HFFc6 (cell line): ENCODE data around the gene UBD. TPM values are rescaled to one million over a fixed set of nuclear protein-coding genes. Genes with fewer than 3 reads are reported as not detected.

Source experiments
- DNase-seq: peaks from one replicate; pipeline ENCODE4 v3.0.0-alpha.2; 2018
- H3K27ac Mint-ChIP-seq: 2 replicates; pipeline ENCODE4 v1.8.0; 2020; ENCODE audit warnings: mild to moderate bottlenecking, mixed read lengths
- H3K27me3 Mint-ChIP-seq: 2 replicates; pipeline ENCODE4 v1.8.0; 2021; ENCODE audit warnings: mild to moderate bottlenecking, moderate library complexity, mixed read lengths; ENCODE audit not compliant: insufficient read depth
- H3K36me3 Mint-ChIP-seq: 2 replicates; pipeline ENCODE4 v1.8.0; 2021; ENCODE audit warnings: low read depth, mixed read lengths
- H3K4me1 Mint-ChIP-seq: 2 replicates; pipeline ENCODE4 v1.8.0; 2020; ENCODE audit warnings: low read depth, mixed read lengths
- H3K4me3 Mint-ChIP-seq: 2 replicates; pipeline ENCODE4 v1.8.0; 2020; ENCODE audit warnings: mild to moderate bottlenecking, moderate library complexity, mixed read lengths
- H3K9me3 Mint-ChIP-seq: 2 replicates; pipeline ENCODE4 v1.8.0; 2020; ENCODE audit warnings: mild to moderate bottlenecking, mixed read lengths
- total RNA-seq, 6 experiments: library from RNA; stranded (reverse); fragmentation: NEBNext Ultra II Directional; extraction: Animal tissue kit (Norgen Biotek cat#: 25700); gene quantifications; 2 replicates in 1 of 6; 3 replicates in 5 of 6; pipeline ENCODE4 v1.2.3, GENCODE V29; 2021
- TF ChIP-seq, protein P1 (sequence below): fragments of 200-600 bp; sonication (generic); IDR thresholded peaks from 2 replicates; pipeline ENCODE4 v1.5.0; 2021; ENCODE audit warnings: antibody characterized with exemption, mild to moderate bottlenecking

UBD gene
- total RNA-seq, 6 experiments from 2014 or later: not detected

- Mint-ChIP-seq H3K9me3 (no peaks in the 10 kb centered on the region), H3K27me3 (peaks cover 1% of the 10 kb centered on the region; the same call in 1 of the 2 replicates)
These were observed 2.2 kb upstream of the UBD start for GRCh38 chr6:29561606-29562181.

GRCh38 chr6:29561091-29561490 lies 1.6 kb upstream of the UBD start:
- TF ChIP-seq, protein P1, sequence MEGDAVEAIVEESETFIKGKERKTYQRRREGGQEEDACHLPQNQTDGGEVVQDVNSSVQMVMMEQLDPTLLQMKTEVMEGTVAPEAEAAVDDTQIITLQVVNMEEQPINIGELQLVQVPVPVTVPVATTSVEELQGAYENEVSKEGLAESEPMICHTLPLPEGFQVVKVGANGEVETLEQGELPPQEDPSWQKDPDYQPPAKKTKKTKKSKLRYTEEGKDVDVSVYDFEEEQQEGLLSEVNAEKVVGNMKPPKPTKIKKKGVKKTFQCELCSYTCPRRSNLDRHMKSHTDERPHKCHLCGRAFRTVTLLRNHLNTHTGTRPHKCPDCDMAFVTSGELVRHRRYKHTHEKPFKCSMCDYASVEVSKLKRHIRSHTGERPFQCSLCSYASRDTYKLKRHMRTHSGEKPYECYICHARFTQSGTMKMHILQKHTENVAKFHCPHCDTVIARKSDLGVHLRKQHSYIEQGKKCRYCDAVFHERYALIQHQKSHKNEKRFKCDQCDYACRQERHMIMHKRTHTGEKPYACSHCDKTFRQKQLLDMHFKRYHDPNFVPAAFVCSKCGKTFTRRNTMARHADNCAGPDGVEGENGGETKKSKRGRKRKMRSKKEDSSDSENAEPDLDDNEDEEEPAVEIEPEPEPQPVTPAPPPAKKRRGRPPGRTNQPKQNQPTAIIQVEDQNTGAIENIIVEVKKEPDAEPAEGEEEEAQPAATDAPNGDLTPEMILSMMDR: no peak
- no peak for DNase-seq
- no peak overlapping the region for H3K4me3 Mint-ChIP-seq
- no peak overlapping the region for H3K27ac Mint-ChIP-seq
- H3K27me3 Mint-ChIP-seq: peaks cover 1% of the 10 kb centered on the region; the same call in 1 of the 2 replicates
- no peaks in the 10 kb centered on the region; the same call in 1 of the 2 replicates for H3K9me3 Mint-ChIP-seq
- no peaks in the 10 kb centered on the region for H3K4me1 Mint-ChIP-seq
- no peaks in the 10 kb centered on the region for H3K36me3 Mint-ChIP-seq

More at GRCh38 chr6:29561606-29562181, 2.2 kb upstream of the UBD start:
- H3K27ac Mint-ChIP-seq: no peak overlapping the region
- H3K4me1 Mint-ChIP-seq: no peaks in the 10 kb centered on the region
- H3K4me3 Mint-ChIP-seq: no peak overlapping the region
- no peak for DNase-seq
- H3K36me3 Mint-ChIP-seq: no peaks in the 10 kb centered on the region
- TF ChIP-seq, protein P1: no peak

GRCh38 chr6:29558439-29559079 lies 973 bp downstream of the UBD start:
- TF ChIP-seq, protein P1: no peak
- H3K36me3 Mint-ChIP-seq: no peaks in the 10 kb centered on the region
- H3K27ac Mint-ChIP-seq: no peak overlapping the region
- DNase-seq: no peak
- no peaks in the 10 kb centered on the region for H3K4me1 Mint-ChIP-seq
- H3K27me3 Mint-ChIP-seq: peaks cover 1% of the 10 kb centered on the region
- no peak overlapping the region for H3K4me3 Mint-ChIP-seq
- peaks cover 9% of the 10 kb centered on the region; the same call in 1 of the 2 replicates for H3K9me3 Mint-ChIP-seq

GRCh38 chr6:29557320-29557719 lies 2.2 kb downstream of the UBD start:
- Mint-ChIP-seq H3K27ac (no peak overlapping the region), H3K9me3 (peaks cover 9% of the 10 kb centered on the region; the same call in 1 of the 2 replicates), H3K4me1 (no peaks in the 10 kb centered on the region), H3K4me3 (no peak overlapping the region), H3K27me3 (peaks cover 1% of the 10 kb centered on the region), H3K36me3 (no peaks in the 10 kb centered on the region)
- no peak for DNase-seq
- TF ChIP-seq, protein P1: no peak

DNA sequence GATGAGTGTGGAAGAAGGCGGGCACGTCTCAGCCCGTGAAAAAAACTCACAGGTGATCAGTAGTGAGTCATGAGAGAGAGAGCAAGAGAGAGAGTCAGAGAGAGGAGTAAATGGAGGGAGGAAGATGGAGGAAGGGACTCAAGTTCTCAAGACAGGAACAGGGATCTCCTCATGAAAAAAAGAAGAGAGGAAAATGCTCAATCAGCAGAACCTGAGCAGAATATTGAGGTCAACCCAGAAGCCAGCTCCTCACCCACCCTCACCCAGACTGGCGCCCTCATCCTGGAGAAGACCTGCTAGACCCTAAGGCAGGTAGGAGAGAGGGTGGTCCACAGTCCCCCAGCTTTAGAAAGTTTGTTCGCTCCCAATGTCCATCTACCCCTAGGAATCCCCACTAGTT lies 4.8 kb downstream of the UBD start:
- Mint-ChIP-seq H3K9me3 (peaks cover 9% of the 10 kb centered on the region; the same call in 1 of the 2 replicates), H3K4me1 (no peaks in the 10 kb centered on the region), H3K27me3 (peaks cover 1% of the 10 kb centered on the region), H3K27ac (no peak overlapping the region), H3K4me3 (no peak overlapping the region), H3K36me3 (no peaks in the 10 kb centered on the region)
- TF ChIP-seq, protein P1: no peak
- DNase-seq: no peak
